Measurements from ENCODE around the gene ZFAND4. TPM values are rescaled to one million over a fixed set of nuclear protein-coding genes. Genes with fewer than 3 reads are reported as not detected.
A peak's percentile ranks its signal among the peaks of the same experiment; 100 is the strongest.
"Not testable (repeated sequence)": the region's sequence is repeated elsewhere in the genome, so short reads cannot be mapped to it uniquely, and the experiment has no call there.

The ZFAND4 gene
- total RNA-seq, 1 donor from 2014 or later, result 9.3 TPM

DNA sequence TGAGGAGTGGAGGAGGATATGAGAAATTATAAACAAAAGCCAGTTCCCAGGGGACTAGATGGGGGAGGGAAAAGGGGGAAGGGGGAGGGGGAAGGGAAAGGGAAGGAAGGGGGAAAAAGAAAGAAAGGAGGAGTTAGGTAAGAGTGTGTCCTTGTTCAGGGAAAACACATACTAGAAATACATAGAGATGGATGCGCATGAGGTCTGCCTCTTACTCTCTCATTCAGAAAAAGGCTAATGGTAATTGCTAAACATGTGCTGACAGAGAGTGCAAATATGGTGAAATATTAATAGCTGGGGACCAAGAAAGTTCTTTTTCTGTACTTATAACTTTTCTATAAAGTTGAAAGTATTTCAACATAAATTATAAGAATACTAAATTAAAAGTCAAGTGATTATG is 64.5 kb downstream of the ZFAND4 start:
- Mint-ChIP-seq H3K4me1 (no peaks in the 10 kb centered on the region), H3K4me3 (no peak overlapping the region), H3K27me3 (no peaks in the 10 kb centered on the region), H3K27ac (no peak overlapping the region), H3K36me3 (ENCODE audit: low read depth) (peaks cover 14% of the 10 kb centered on the region), H3K9me3 (no peaks in the 10 kb centered on the region)
- DNase-seq, result no peak
- intact Hi-C loops (cut with micrococcal nuclease), result no loop called here

DNA sequence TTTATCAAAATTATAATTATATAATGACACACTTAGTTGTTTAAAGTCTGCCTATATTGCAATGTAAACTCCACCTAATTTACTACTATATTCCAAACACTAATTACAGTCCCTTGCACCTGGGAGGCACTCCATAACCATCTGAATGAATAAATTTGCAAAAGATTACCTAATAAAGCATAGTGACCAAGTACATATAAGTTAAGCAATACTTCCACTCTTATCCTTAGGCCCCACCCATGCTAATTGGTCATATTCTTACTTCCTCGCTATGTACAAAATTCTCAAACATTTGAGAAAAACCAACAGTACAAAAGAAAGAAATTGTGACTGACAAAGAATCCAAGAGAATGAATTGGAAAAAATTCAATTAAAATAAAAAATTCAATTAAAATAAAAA is 65.3 kb downstream of the ZFAND4 start:
- Mint-ChIP-seq H3K36me3 (ENCODE audit: low read depth) (peaks cover 10% of the 10 kb centered on the region), H3K27me3 (no peaks in the 10 kb centered on the region), H3K9me3 (no peaks in the 10 kb centered on the region), H3K4me1 (no peaks in the 10 kb centered on the region), H3K27ac (no peak overlapping the region), H3K4me3 (no peak overlapping the region)
- DNase-seq, result no peak
- intact Hi-C loops (cut with micrococcal nuclease), result no loop called here

DNA sequence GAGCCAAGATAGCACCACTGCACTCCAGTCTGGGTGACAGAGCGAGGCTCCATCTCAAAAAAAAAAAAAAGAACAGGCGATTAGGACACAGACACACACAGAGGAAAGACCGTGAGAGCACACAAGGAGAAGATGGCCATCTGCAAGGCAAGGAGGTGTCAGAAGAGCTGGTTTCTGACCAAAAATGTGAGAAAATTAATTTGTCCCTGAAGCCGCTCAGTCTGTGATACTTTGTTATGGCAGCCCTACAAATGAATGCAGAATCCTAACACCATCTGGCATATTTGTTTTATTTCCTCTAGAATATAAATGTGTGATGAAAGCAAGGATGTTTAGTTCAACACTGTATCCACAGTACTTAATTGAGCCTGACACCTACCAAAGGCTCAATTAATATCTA is 69.7 kb downstream of the ZFAND4 start:
- no peak overlapping the region for H3K27ac Mint-ChIP-seq
- H3K27me3 Mint-ChIP-seq, result peaks cover 5% of the 10 kb centered on the region
- H3K9me3 Mint-ChIP-seq, result no peaks in the 10 kb centered on the region
- no peak overlapping the region for H3K4me3 Mint-ChIP-seq
- no peak for DNase-seq
- H3K4me1 Mint-ChIP-seq, result no peaks in the 10 kb centered on the region
- intact Hi-C loops (cut with micrococcal nuclease), result no loop called here
- no peaks in the 10 kb centered on the region for H3K36me3 Mint-ChIP-seq (ENCODE audit: low read depth)

DNA sequence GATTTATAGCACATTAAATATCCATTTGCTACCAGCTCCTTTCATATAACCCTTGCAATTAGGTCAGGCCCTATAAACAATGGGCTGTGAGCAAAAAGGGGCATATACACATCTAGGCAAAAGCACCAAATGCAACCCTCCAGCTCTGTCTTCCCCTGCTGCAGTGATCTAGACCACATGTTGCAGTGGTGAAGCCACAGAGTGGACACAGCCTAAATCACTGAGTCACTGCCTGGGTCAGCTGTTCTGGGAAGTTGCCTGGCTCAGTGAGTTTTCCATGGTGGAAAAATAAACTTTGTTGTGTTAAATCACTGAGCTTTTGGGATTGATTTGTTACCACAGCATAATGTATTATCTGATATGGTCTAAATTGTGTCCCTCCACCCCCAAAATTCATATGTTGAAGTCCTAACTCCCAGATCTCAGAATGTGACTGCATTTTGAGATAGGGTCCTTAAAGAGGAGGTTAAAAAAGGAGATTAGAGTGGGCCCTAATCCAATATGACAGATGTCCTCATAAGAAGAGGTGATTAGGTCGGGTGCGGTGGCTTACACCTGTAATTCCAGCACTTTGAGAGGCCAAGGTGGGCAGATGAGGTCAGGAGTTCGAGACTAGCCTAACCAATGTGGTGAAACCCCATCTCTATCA is 70.4 kb downstream of the ZFAND4 start:
- H3K4me1 Mint-ChIP-seq, result no peaks in the 10 kb centered on the region
- H3K9me3 Mint-ChIP-seq, result no peaks in the 10 kb centered on the region
- DNase-seq, result no peak
- intact Hi-C loops (cut with micrococcal nuclease), result no loop called here
- H3K36me3 Mint-ChIP-seq (ENCODE audit: low read depth), result no peaks in the 10 kb centered on the region
- H3K27ac Mint-ChIP-seq, result no peak overlapping the region
- peaks cover 5% of the 10 kb centered on the region for H3K27me3 Mint-ChIP-seq
- no peak overlapping the region for H3K4me3 Mint-ChIP-seq

DNA sequence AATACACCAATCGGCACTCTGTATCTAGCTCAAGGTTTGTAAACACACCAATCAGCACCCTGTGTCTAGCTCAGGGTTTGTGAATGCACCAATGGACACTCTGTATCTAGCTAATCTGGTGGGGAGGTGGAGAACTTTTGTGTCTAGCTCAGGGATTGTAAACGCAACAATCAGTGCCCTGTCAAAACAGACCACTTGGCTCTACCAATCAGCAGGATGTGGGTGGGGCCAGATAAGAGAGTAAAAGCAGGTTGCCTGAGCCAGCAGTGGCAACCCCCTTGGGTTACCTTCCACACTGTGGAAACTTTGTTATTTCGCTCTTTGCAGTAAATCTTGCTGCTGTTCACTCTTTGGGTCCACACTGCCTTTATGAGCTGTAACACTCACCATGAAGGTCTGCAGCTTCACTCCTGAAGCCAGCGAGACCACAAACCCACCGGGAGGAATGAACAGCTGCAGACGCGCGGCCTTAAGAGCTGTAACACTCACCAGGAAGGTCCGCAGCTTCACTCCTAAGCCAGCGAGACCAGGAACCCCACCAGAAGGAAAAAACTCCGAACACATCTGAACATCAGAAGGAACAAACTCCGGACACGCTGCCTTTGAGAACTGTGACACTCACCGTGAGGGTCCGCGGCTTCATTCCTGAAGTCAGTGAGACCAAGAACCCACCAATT is 71.2 kb downstream of the ZFAND4 start:
- H3K4me1 Mint-ChIP-seq; H3K36me3 Mint-ChIP-seq (ENCODE audit: low read depth); H3K27ac Mint-ChIP-seq; DNase-seq; H3K4me3 Mint-ChIP-seq; H3K9me3 Mint-ChIP-seq; intact Hi-C loops (cut with micrococcal nuclease); H3K27me3 Mint-ChIP-seq: not testable (repeated sequence)

DNA sequence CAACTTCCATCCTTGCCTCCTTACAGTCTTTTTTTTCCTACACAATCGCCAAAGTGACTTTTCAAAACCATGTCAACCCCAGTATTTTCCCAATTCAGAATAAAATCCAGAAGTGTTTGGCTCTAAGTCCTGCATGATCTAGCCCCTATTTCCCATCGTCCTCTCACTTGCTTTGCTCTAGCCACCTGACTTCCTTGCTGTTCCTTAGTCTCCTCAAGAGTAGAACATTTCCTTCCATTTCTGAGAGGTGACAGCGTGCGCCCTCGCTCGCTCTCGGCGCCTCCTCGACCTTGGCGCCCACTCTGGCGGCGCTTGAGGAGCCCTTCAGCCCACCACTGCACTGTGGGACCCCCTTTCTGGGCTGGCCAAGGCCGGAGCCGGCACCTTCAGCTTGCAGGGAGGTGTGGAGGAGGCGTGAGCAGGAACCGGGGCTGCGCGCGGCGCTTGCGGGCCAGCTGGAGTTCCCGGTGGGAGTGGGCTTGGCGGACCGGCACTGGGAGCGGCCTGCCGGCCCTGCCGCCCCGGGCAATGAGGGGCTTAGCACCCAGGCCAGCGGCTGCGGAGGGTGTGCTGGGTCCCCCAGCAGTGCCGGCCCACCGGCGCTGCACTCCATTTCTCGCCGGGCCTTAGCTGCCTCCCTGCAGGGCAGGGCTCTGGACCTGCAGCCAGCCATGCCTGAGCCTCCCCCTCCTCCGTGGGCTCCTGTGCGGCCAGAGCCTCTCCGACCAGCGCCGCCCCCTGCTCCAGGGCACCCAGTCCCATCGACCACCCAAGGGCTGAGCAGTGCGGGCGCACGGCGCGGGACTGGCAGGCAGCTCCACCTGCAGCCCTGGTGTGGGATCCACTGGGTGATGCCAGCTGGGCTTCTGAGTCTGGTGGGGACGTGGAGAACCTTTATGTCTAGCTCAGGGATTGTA is 72.0 kb downstream of the ZFAND4 start:
- H3K27ac Mint-ChIP-seq; H3K36me3 Mint-ChIP-seq (ENCODE audit: low read depth); H3K4me3 Mint-ChIP-seq; H3K4me1 Mint-ChIP-seq; H3K9me3 Mint-ChIP-seq; DNase-seq; intact Hi-C loops (cut with micrococcal nuclease): not testable (repeated sequence)
- peaks cover 10% of the 10 kb centered on the region for H3K27me3 Mint-ChIP-seq

DNA sequence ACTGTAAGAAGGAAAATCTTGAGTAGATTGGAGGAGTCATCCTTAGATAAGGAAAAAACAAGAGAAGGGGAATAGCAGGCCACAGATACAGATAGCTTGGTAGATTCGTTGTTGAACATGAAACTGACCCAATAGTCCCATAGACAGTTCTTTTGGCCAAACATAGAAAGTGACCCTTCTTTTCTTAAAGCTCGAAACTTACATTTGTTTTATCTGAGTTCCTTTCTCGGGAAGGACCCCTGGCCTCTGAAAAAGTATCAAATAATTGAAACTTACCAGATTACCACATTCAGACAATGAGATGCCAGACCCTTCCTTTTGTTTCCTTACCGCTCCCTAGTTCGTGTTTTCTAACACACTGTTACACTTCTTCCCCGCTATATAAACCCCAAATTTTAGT is 72.9 kb downstream of the ZFAND4 start:
- intact Hi-C loops (cut with micrococcal nuclease), result loop anchor here (10.0 kb wide), 2 partner anchors 345 to 425 kb away; no protein-coding TSS in a partner anchor
- no peaks in the 10 kb centered on the region for H3K36me3 Mint-ChIP-seq (ENCODE audit: low read depth)

DNA sequence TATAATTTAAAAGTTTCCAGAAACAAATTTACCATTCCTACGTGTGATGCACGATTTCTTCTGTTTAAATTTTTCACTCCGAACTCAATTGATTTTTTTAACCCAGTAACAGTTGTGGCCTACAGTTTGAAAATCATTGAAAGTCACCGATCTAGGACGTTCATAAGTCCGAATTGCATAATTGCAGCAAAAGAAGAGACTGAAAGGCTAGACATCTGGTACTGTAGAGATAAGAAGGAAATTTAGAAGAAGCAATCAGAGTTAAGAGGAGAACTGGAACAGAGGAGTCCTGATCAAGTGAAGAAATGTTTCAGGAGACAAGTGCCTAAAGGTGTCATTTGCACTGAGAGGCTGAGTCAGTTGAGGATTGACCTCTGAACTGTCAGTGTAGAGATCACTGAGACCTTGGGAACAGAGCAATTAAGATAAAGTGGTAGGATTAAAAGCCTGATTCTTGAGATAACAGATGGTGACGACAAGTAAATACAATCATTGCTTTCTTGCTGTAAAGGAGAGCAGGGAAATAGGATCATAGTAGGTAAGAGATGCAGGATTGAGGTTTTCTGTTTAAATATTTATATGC is 73.5 kb downstream of the ZFAND4 start:
- Mint-ChIP-seq H3K4me3 (no peak overlapping the region), H3K27ac (no peak overlapping the region), H3K36me3 (ENCODE audit: low read depth) (no peaks in the 10 kb centered on the region), H3K27me3 (peaks cover 12% of the 10 kb centered on the region), H3K9me3 (no peaks in the 10 kb centered on the region), H3K4me1 (peaks cover 7% of the 10 kb centered on the region)
- no peak for DNase-seq
- intact Hi-C loops (cut with micrococcal nuclease), result loop anchor here (10.0 kb wide), 2 partner anchors 344 to 426 kb away; no protein-coding TSS in a partner anchor

More for the DNA sequence above, 72.9 kb downstream of the ZFAND4 start:
- Mint-ChIP-seq H3K9me3 (no peaks in the 10 kb centered on the region), H3K27me3 (peaks cover 12% of the 10 kb centered on the region), H3K4me3 (no peak overlapping the region), H3K27ac (no peak overlapping the region), H3K4me1 (peaks cover 6% of the 10 kb centered on the region)
- DNase-seq, result no peak

DNA sequence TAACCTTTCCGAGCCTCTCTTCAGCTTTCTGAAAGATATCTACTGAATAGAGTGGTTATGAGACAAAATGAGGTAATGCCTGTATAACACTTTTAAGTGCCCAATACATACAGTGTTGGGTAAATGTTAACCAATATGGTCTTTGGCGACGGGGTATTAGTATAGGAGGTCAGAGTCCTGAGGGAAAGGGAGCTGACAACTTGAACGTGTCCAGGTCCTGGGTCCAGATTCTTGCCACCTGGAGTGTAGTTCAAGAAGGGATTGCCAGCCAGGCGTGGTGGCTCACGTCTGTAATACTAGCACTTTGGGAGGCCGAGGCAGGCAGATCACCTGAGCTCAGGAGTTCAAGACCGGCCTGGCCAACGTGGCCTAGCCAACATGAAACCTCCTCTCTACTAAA is 76.0 kb downstream of the ZFAND4 start:
- H3K4me3 Mint-ChIP-seq, result no peak overlapping the region
- peaks cover 12% of the 10 kb centered on the region for H3K27me3 Mint-ChIP-seq
- H3K4me1 Mint-ChIP-seq, result peaks cover 27% of the 10 kb centered on the region
- no peak for DNase-seq
- intact Hi-C loops (cut with micrococcal nuclease), result loop anchor here (10.0 kb wide), 2 partner anchors 342 to 428 kb away; no protein-coding TSS in a partner anchor
- peaks cover 2% of the 10 kb centered on the region for H3K36me3 Mint-ChIP-seq (ENCODE audit: low read depth)
- no peaks in the 10 kb centered on the region for H3K9me3 Mint-ChIP-seq
- H3K27ac Mint-ChIP-seq, result no peak overlapping the region

DNA sequence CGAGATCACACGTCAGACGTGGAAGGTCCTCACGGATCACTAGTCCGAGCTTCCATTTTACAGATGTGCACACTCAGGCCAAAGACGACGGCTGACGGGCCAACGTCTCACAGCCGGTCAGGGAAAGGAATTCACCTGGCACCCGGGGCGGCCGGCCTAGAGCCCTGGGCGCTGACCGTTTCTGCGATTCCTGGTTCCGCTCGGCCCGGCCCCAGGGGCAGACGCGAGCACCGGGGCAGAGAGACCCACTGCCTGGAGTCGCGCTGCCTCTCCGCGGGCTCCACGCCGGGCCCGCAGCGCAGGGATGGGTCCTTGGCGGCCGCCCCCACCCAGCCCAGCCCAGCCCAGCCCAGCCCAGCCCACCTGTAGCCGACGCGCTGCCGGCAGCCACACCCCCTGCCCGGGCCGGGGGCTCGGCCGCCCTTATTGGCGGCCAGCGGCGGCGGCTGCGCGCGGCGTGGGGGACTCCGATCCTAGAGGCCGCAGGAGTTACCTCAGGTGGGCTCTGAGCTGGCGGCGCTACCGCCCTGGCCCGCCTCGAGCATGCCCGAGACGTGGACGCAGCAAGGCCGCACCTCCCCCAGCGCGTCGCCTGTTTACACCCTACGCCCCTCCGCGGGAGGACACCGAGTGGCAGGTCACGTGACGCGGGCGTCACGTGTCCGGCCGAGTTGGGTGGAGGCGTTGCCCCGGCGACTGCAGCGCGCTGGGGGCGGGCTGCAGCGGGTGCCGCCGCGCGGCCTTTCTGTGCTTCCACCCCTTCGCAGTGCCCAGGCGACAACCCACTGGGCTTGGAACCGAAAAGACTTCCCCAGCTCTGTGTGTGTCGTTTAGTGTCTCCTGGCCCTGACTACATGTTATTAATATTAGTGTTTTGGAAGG is 78.1 kb downstream of the ZFAND4 start:
- peaks cover 30% of the 10 kb centered on the region for H3K4me1 Mint-ChIP-seq
- intact Hi-C loops (cut with micrococcal nuclease), result loop anchor here (1.0 to 10.0 kb wide), 5 partner anchors 13 to 430 kb away; no protein-coding TSS in a partner anchor
- DNase-seq, result peak; percentile 98
- peak overlapping the region; percentile 87 for H3K4me3 Mint-ChIP-seq
- H3K9me3 Mint-ChIP-seq, result no peaks in the 10 kb centered on the region
- peak overlapping the region; percentile 64 for H3K27ac Mint-ChIP-seq
- H3K27me3 Mint-ChIP-seq, result peaks cover 7% of the 10 kb centered on the region
- peaks cover 14% of the 10 kb centered on the region for H3K36me3 Mint-ChIP-seq (ENCODE audit: low read depth)

DNA sequence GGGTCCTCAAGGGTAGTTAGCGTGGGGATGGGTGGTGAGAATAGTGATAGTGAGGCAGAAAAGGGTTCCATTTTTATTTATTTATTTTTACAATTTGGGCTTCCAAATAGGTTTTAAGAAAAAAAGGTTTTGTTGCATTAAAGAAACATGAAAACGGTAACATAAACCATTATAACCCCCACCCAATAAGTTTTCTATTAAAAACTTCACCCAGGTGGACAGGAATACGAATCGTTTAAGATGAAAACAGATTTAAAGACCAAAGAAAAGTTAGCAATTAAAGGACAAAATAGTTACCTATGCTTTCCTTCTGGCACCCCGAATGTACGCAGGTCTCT is 78.7 kb downstream of the ZFAND4 start:
- Mint-ChIP-seq H3K4me1 (peaks cover 30% of the 10 kb centered on the region), H3K4me3 (peak overlapping the region; percentile 87), H3K9me3 (no peaks in the 10 kb centered on the region), H3K27me3 (peaks cover 7% of the 10 kb centered on the region), H3K27ac (peak overlapping the region; percentile 64), H3K36me3 (ENCODE audit: low read depth) (peaks cover 17% of the 10 kb centered on the region)
- intact Hi-C loops (cut with micrococcal nuclease), result loop anchor here (1.0 to 10.0 kb wide), 5 partner anchors 13 to 431 kb away; no protein-coding TSS in a partner anchor
- DNase-seq, result no peak

DNA sequence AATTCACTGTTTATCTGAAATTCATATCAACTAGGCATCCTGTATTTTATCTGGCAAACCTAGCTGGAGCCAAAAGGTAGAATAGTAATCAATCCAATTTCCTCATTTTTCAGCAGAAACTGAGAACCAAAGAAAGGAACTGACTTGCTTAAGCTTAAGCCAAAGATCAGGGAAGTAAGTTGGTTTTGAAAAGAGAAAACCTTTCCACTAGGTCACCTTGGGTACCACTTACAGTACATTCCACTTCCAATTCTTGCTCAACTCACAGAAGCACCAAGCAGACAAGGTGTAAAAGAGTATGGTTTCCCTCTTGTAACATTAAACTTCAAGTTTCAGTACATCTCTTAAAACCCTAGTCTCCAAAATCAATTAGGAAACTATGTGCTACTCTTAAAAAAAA is 79.6 kb downstream of the ZFAND4 start:
- Mint-ChIP-seq H3K9me3 (no peaks in the 10 kb centered on the region), H3K4me3 (peak overlapping the region; percentile 87), H3K36me3 (ENCODE audit: low read depth) (peaks cover 17% of the 10 kb centered on the region), H3K27ac (no peak overlapping the region), H3K4me1 (peaks cover 30% of the 10 kb centered on the region), H3K27me3 (peaks cover 7% of the 10 kb centered on the region)
- DNase-seq, result no peak
- intact Hi-C loops (cut with micrococcal nuclease), result loop anchor here (10.0 kb wide), 2 partner anchors 338 to 432 kb away; no protein-coding TSS in a partner anchor

DNA sequence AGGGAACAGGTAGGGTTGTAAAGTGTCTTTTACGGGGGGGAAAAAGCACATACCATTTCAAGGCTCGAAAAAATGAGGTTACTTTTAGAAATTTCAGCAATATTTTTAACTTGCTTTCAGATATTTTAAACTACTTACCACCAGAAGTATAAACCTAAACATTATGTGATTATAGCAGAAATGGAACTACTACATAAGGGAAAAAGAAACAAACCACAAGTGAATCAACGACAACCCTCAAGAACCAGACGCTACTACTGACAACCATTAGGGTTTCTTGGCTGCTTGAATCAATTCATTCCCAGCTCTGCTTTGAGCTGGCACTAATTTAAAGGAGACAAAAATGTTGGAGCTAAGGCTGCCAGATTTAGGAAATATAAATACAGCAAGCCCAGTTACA is 80.1 kb downstream of the ZFAND4 start:
- H3K9me3 Mint-ChIP-seq, result peaks cover 3% of the 10 kb centered on the region
- H3K27me3 Mint-ChIP-seq, result peaks cover 7% of the 10 kb centered on the region
- H3K4me3 Mint-ChIP-seq, result peak overlapping the region; percentile 66
- H3K4me1 Mint-ChIP-seq, result peaks cover 30% of the 10 kb centered on the region
- DNase-seq, result no peak
- no peak overlapping the region for H3K27ac Mint-ChIP-seq
- peaks cover 19% of the 10 kb centered on the region for H3K36me3 Mint-ChIP-seq (ENCODE audit: low read depth)
- intact Hi-C loops (cut with micrococcal nuclease), result loop anchor here (10.0 kb wide), 2 partner anchors 338 to 432 kb away; no protein-coding TSS in a partner anchor
